Nephron progenitor cell (in vitro differentiated cells): ENCODE data around the gene OR10H1.
"Not testable (repeated sequence)": the region's sequence is repeated elsewhere in the genome, so short reads cannot be mapped to it uniquely, and the experiment has no call there.

Source experiments
- DNase-seq: peaks from one replicate; pipeline ENCODE4 v3.0.0; 2021
- H3K27ac Mint-ChIP-seq: 2 replicates; pipeline ENCODE4 v1.8.0; 2021; ENCODE audit warnings: mild to moderate bottlenecking, moderate library complexity, mixed read lengths
- H3K27me3 Mint-ChIP-seq: 2 replicates; pipeline ENCODE4 v1.8.0; 2021; ENCODE audit warnings: mild to moderate bottlenecking, low read depth, mixed read lengths; ENCODE audit not compliant: poor library complexity
- H3K36me3 Mint-ChIP-seq: 2 replicates; pipeline ENCODE4 v1.8.0; 2021; ENCODE audit warnings: low read depth, mixed read lengths
- H3K4me1 Mint-ChIP-seq: 2 replicates; pipeline ENCODE4 v1.8.0; 2021; ENCODE audit warnings: mixed read lengths
- H3K4me3 Mint-ChIP-seq: 2 replicates; pipeline ENCODE4 v1.8.0; 2021; ENCODE audit warnings: mild to moderate bottlenecking, moderate library complexity, mixed read lengths
- H3K9me3 Mint-ChIP-seq: 2 replicates; pipeline ENCODE4 v1.8.0; 2021; ENCODE audit warnings: mild to moderate bottlenecking, moderate library complexity, mixed read lengths
- TF ChIP-seq, protein P1 (sequence below): fragments of 200-600 bp; sonication (generic); IDR thresholded peaks from 2 replicates; pipeline ENCODE4 v1.5.0; 2021; ENCODE audit warnings: antibody characterized with exemption

OR10H1 gene

DNA sequence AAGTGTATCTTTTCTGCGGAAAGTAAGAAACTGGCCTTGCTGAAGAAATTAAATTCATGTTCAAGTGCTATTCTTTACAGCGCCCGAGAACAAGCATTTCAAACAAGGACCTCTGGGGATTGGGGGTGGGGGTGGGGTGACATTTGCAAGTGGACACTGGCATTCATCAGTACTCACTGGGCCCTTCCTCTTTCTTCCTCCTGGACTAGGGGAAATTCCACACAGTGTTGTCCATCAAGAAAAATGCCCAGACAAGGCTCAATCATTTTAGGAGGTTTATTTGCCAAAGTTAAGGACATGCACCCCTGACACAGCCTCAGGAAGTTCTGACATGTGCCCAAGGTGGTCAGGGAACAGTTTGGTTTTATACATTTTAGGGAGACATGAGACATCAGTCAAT is 22.9 kb upstream of the OR10H1 start:
- H3K27ac Mint-ChIP-seq, result no peak overlapping the region
- DNase-seq, result no peak
- TF ChIP-seq, protein P1, sequence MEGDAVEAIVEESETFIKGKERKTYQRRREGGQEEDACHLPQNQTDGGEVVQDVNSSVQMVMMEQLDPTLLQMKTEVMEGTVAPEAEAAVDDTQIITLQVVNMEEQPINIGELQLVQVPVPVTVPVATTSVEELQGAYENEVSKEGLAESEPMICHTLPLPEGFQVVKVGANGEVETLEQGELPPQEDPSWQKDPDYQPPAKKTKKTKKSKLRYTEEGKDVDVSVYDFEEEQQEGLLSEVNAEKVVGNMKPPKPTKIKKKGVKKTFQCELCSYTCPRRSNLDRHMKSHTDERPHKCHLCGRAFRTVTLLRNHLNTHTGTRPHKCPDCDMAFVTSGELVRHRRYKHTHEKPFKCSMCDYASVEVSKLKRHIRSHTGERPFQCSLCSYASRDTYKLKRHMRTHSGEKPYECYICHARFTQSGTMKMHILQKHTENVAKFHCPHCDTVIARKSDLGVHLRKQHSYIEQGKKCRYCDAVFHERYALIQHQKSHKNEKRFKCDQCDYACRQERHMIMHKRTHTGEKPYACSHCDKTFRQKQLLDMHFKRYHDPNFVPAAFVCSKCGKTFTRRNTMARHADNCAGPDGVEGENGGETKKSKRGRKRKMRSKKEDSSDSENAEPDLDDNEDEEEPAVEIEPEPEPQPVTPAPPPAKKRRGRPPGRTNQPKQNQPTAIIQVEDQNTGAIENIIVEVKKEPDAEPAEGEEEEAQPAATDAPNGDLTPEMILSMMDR, result no peak
- no peaks in the 10 kb centered on the region for H3K4me1 Mint-ChIP-seq
- no peak overlapping the region for H3K4me3 Mint-ChIP-seq
- H3K27me3 Mint-ChIP-seq, result no peaks in the 10 kb centered on the region
- H3K9me3 Mint-ChIP-seq, result peaks cover 59% of the 10 kb centered on the region
- H3K36me3 Mint-ChIP-seq, result no peaks in the 10 kb centered on the region

DNA sequence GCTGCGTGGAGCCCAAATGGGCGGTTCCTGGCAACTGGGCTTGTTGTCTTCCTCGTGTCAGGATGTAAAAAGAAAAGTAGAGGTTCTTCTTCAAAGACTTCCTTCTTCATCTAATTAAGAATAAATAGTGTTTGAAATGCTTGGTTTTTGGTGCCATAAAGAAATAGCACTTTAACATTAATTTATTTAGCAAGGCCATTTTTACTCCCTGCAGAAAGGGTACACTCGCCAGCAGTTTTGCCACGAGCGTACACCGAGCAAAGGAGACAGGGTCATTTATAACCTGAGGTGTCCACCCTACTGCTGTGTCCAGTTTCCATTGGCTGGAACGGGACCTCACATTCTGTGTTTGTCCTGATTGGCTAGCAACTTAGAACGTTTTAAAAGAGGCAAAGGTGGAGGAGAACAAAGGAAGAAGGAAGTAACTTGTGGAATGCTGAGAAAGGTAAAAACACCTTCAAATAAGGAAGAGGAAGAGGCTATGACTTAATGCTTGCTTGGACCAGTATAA is 21.8 kb upstream of the OR10H1 start:
- no peak overlapping the region for H3K4me3 Mint-ChIP-seq
- no peak for DNase-seq
- TF ChIP-seq, protein P1, result no peak
- H3K9me3 Mint-ChIP-seq, result peaks cover 51% of the 10 kb centered on the region
- H3K4me1 Mint-ChIP-seq, result no peaks in the 10 kb centered on the region
- no peaks in the 10 kb centered on the region for H3K27me3 Mint-ChIP-seq
- H3K27ac Mint-ChIP-seq, result no peak overlapping the region
- no peaks in the 10 kb centered on the region for H3K36me3 Mint-ChIP-seq

DNA sequence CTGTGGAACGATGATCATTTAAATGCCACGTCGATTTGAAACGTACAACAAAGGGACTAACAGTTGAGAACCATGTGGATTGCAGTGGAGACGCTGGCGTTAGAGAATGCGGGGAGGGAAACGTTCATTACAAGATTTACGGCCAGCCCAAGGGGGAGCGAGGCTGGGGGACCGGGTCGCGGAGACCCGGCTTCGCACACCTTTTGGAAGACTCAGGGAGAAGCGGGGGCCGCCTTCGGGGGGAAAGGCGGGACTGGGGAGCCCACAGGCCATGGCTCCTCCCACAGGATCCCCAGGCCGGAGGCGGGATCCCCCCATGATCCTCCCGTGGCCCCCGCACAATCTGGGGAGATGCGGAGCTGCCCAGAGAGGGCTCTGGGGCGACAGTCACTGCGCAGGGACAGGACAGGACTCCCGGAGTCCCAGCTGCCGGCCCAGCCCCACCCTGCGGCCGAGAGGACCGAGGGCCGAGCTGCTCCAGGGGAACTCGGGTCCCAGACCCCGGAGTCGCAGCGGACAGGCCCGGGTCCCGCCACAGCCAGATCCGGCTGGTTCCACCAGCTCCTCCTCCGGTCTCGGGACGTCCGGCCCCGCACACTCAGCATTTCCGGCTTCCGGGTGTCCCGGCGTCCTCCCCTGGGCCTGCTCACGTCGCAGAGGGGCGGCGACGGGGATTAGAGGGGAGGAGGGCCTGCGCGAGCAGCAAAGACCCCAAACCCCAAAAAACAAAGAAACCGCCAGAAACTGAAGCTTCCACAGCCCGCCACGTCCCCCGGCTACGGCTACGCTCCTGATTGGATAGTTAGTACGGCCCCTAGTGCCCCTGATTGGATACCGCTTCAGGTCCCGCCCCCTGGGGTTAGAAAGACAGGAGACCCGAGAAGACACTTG is 21.1 kb upstream of the OR10H1 start:
- Mint-ChIP-seq H3K36me3 (no peaks in the 10 kb centered on the region), H3K4me3 (no peak overlapping the region), H3K27ac (no peak overlapping the region), H3K9me3 (peaks cover 44% of the 10 kb centered on the region), H3K27me3 (no peaks in the 10 kb centered on the region), H3K4me1 (no peaks in the 10 kb centered on the region)
- DNase-seq, result no peak
- TF ChIP-seq, protein P1, result no peak

DNA sequence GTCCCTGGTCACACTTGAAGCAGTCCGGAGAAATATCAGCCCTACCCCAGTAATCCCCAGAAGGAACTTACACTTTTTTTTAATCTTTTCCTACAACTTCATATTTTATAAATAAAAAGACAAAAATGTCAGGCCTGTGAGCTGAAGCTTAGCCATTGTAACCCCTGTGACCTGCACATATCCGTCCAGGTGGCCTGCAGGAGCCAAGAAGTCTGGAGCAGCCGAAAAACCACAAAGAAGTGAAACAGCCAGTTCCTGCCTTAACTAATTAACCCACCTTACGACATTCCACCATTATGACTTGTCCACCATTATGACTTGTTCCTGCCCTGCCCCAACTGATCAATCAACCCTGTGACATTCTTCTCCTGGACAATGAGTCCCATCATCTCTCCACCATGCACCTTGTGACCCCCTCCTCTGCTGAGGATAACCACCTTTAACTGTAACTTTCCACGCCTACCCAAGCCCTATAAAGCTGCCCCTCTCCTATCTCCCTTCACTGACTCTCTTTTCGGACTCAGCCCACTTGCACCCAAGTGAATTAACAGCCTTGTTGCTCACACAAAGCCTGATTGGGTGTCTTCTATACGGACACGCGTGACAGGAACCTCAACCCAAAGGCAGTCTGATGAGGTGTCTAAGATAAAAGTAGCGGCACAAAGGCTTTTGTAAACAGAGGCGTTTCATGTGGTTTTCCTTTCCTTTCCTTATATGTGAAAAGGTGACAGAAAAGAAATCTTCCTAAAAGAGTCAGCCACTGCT is 20.3 kb upstream of the OR10H1 start:
- H3K9me3 Mint-ChIP-seq, result peaks cover 37% of the 10 kb centered on the region
- not testable (repeated sequence) for H3K27ac Mint-ChIP-seq, H3K36me3 Mint-ChIP-seq, DNase-seq, H3K27me3 Mint-ChIP-seq, H3K4me1 Mint-ChIP-seq, H3K4me3 Mint-ChIP-seq

DNA sequence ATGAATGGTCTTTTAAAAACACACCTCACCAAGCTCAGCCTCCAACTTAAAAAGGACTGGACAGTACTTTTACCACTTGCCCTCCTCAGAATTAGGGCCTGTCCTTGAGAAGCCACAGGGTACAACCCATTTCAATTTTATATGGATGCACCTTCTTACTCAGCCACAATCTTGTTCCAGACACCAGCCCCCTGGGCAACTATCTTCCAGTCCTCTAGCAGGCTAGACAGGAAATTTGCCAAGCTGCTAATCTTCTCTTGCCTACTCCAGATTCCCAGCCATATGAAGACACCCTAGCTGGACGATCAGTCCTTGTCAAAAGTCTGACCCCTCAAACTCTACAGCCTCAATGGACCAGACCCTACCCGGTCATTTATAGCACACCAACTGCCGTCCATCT is 18.8 kb upstream of the OR10H1 start:
- not testable (repeated sequence) for H3K4me3 Mint-ChIP-seq, H3K27ac Mint-ChIP-seq, H3K36me3 Mint-ChIP-seq, H3K4me1 Mint-ChIP-seq, H3K27me3 Mint-ChIP-seq, DNase-seq
- H3K9me3 Mint-ChIP-seq, result peaks cover 22% of the 10 kb centered on the region

DNA sequence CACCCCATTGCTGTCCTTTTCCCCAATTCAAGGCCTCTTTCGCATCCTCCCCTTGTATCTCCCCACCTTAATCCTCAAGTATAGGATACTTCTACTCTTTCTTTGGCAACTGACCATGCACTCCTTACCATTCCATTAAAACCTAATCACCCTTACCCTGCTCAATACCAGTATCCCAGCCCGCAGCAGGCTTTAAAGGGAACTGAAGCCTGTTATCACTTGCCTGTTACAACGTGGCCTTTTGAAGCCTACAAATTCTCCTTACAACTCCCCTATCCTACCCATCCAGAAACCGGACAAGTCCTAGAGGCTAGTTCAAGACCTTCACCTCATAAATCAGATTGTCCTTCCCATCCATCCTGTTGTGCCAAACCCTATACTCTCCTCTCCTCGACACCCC is 16.2 kb upstream of the OR10H1 start:
- TF ChIP-seq, protein P1, result no peak
- no peaks in the 10 kb centered on the region for H3K36me3 Mint-ChIP-seq
- H3K27me3 Mint-ChIP-seq, result no peaks in the 10 kb centered on the region
- H3K4me3 Mint-ChIP-seq, result no peak overlapping the region
- no peaks in the 10 kb centered on the region for H3K4me1 Mint-ChIP-seq
- DNase-seq, result no peak
- H3K9me3 Mint-ChIP-seq, result peaks cover 9% of the 10 kb centered on the region
- no peak overlapping the region for H3K27ac Mint-ChIP-seq
